Mucosa of stomach (tissue), 1 donor: ENCODE data around the gene SPINK1.

Experiments used
- H3K27me3 ChIP-seq: one replicate; pipeline ENCODE4 v1.7.0; 2013; ENCODE audit warnings: mild to moderate bottlenecking, low read length; ENCODE audit not compliant: control insufficient read depth, insufficient read depth
- H3K36me3 ChIP-seq: one replicate; pipeline ENCODE4 v1.7.0; 2013; ENCODE audit warnings: low read length; ENCODE audit not compliant: control insufficient read depth, insufficient read depth
- H3K4me1 ChIP-seq: one replicate; pipeline ENCODE4 v1.7.0; 2013; ENCODE audit warnings: mild to moderate bottlenecking, low read length; ENCODE audit not compliant: control insufficient read depth, insufficient read depth
- H3K4me3 ChIP-seq: one replicate; pipeline ENCODE4 v1.7.0; 2013; ENCODE audit warnings: low read length
- H3K9ac ChIP-seq: one replicate; pipeline ENCODE4 v1.7.0; 2013; ENCODE audit warnings: mild to moderate bottlenecking, low read length, moderate library complexity
- H3K9me3 ChIP-seq: one replicate; pipeline ENCODE4 v1.7.0; 2013; ENCODE audit warnings: mild to moderate bottlenecking, low read length, moderate library complexity; ENCODE audit not compliant: control insufficient read depth
- donor health status: Pancreatic carcinoma.

SPINK1 gene

GRCh38 chr5:147791181-147791580, 40.3 kb downstream of the SPINK1 start:
- Histone ChIP-seq H3K4me1 (no peaks in the 10 kb centered on the region), H3K4me3 (no peak overlapping the region), H3K36me3 (no peaks in the 10 kb centered on the region), H3K9ac (no peak overlapping the region), H3K27me3 (no peaks in the 10 kb centered on the region), H3K9me3 (no peaks in the 10 kb centered on the region)

DNA sequence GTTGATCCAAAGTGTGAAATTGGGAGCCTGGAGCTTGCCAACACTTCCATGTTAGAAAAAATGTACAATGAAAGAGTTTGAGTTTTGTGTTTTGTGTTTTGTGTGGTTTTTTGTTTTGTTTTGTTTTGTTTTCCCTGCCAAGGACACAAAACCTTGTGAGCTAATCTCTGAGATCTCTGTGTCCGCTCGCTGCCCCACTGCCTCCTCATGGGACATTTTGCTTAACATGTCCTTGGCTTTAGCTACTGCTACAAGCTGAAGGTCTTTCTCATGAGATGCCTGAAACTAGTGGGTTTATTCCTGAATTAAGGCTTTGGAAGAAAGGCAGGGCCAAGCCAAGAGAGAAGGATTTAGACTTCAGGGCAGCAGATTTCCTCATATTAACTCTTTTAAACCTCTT, 41.7 kb downstream of the SPINK1 start:
- Histone ChIP-seq H3K9me3 (no peaks in the 10 kb centered on the region), H3K4me1 (no peaks in the 10 kb centered on the region), H3K4me3 (no peak overlapping the region), H3K9ac (no peak overlapping the region), H3K27me3 (no peaks in the 10 kb centered on the region), H3K36me3 (no peaks in the 10 kb centered on the region)

GRCh38 chr5:147788023-147788422, 43.4 kb downstream of the SPINK1 start:
- H3K27me3 ChIP-seq, result no peaks in the 10 kb centered on the region
- no peaks in the 10 kb centered on the region for H3K4me1 ChIP-seq
- no peak overlapping the region for H3K4me3 ChIP-seq
- H3K9ac ChIP-seq, result no peak overlapping the region
- no peaks in the 10 kb centered on the region for H3K36me3 ChIP-seq
- no peaks in the 10 kb centered on the region for H3K9me3 ChIP-seq

- Histone ChIP-seq H3K27me3 (no peaks in the 10 kb centered on the region), H3K36me3 (no peaks in the 10 kb centered on the region), H3K9ac (no peak overlapping the region), H3K4me3 (no peak overlapping the region), H3K4me1 (no peaks in the 10 kb centered on the region), H3K9me3 (no peaks in the 10 kb centered on the region)
Measured at GRCh38 chr5:147786142-147786541, 45.3 kb downstream of the SPINK1 start.

- Histone ChIP-seq H3K4me1 (no peaks in the 10 kb centered on the region), H3K4me3 (no peak overlapping the region), H3K9me3 (no peaks in the 10 kb centered on the region), H3K9ac (no peak overlapping the region), H3K27me3 (no peaks in the 10 kb centered on the region), H3K36me3 (no peaks in the 10 kb centered on the region)
Measured at GRCh38 chr5:147784146-147784987, 47.1 kb downstream of the SPINK1 start.

GRCh38 chr5:147782110-147783028, 49.1 kb downstream of the SPINK1 start, which contains the start of gene JAKMIP2:
Gene JAKMIP2, minus strand, starts transcription at chr5:147782728. Its CDS starts 110,922 bp downstream, at chr5:147671806.
- Histone ChIP-seq H3K27me3 (no peaks in the 10 kb centered on the region), H3K4me3 (no peak within 1 kb of the TSS), H3K9me3 (no peaks in the 10 kb centered on the region), H3K36me3 (no peaks in the 10 kb centered on the region), H3K9ac (peak within 1 kb of the TSS; percentile 54), H3K4me1 (no peaks in the 10 kb centered on the region)

- Histone ChIP-seq H3K27me3 (no peaks in the 10 kb centered on the region), H3K9me3 (no peaks in the 10 kb centered on the region), H3K4me1 (no peaks in the 10 kb centered on the region), H3K9ac (no peak overlapping the region), H3K4me3 (no peak overlapping the region), H3K36me3 (no peaks in the 10 kb centered on the region)
Measured at GRCh38 chr5:147780924-147781573, 50.4 kb downstream of the SPINK1 start.

DNA sequence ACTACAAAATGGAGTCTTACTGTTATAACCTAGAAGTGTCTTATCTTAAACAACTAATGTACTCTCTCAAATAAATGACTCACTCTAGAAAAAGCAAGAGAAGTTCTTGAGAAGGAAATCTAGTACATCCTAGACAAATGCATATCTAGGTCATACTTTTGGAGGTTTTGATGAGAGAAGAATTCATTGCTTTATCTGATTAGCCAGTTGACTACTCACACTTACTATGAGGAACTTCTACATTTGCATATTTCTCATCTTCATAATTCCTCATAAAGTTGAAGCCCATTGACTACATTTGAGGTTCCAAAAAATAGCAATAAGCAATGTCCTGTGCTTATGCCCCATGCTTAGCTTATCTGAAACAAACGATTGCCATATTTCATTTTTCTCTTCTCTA, 51.8 kb downstream of the SPINK1 start:
- Histone ChIP-seq H3K4me1 (no peaks in the 10 kb centered on the region), H3K36me3 (no peaks in the 10 kb centered on the region), H3K27me3 (no peaks in the 10 kb centered on the region), H3K4me3 (no peak overlapping the region), H3K9ac (no peak overlapping the region), H3K9me3 (no peaks in the 10 kb centered on the region)

DNA sequence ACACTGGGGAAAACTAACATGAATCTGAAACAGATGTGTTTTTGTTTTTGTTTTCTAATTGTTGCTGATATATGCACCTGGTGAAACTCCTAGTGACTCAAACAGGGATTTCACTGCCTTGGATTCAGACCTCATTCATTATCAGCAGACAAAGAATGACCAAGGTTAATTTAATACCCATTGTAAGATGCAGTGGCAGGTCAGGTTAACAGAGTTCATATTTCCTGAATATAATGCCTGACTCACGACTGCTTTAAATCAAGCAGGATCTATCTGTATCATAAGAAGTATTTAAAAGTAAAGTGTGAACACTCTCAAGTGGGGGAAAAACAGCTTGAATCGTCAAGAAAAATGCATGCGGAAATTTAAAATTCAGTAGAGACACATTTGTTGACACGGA, 54.5 kb downstream of the SPINK1 start:
- Histone ChIP-seq H3K27me3 (no peaks in the 10 kb centered on the region), H3K36me3 (no peaks in the 10 kb centered on the region), H3K9me3 (no peaks in the 10 kb centered on the region), H3K4me3 (no peak overlapping the region), H3K9ac (no peak overlapping the region), H3K4me1 (no peaks in the 10 kb centered on the region)
